ENCODE data around the gene FAM50A.

The FAM50A gene

GRCh38 chrX:154413142-154413541, 30.8 kb upstream of the FAM50A start:
- DNase-seq, result no peak

- no peak for DNase-seq
These were observed 26.8 kb upstream of the FAM50A start for GRCh38 chrX:154417157-154417556.

GRCh38 chrX:154419189-154419588, 24.8 kb upstream of the FAM50A start:
- DNase-seq, result no peak

GRCh38 chrX:154419688-154420401, 24.1 kb upstream of the FAM50A start:
- DNase-seq, result no peak

GRCh38 chrX:154420402-154420756, 23.6 kb upstream of the FAM50A start:
- no peak for DNase-seq

GRCh38 chrX:154426916-154427770, 16.8 kb upstream of the FAM50A start:
- DNase-seq, result no peak

GRCh38 chrX:154428176-154429171, 15.5 kb upstream of the FAM50A start, which contains the start of gene ATP6AP1:
ATP6AP1 (plus strand) TSS chrX:154428677; CDS start chrX:154428693, 16 bp downstream.
- DNase-seq, result peak; percentile 96

- DNase-seq, result no peak
These were observed 14.2 kb upstream of the FAM50A start for GRCh38 chrX:154429711-154430110.

GRCh38 chrX:154430479-154430878, 13.5 kb upstream of the FAM50A start:
- DNase-seq, result no peak

- no peak for DNase-seq
These were observed 13.0 kb upstream of the FAM50A start for GRCh38 chrX:154430916-154431315.

GRCh38 chrX:154431341-154431740, 12.6 kb upstream of the FAM50A start:
- no peak for DNase-seq

- DNase-seq, result no peak
These were observed 11.7 kb upstream of the FAM50A start for GRCh38 chrX:154432210-154432609.

GRCh38 chrX:154433605-154434004, 10.3 kb upstream of the FAM50A start:
- DNase-seq, result no peak

GRCh38 chrX:154434394-154435168, 9.4 kb upstream of the FAM50A start:
- DNase-seq, result no peak

- DNase-seq, result no peak
These were observed 8.7 kb upstream of the FAM50A start for GRCh38 chrX:154435171-154435733.

GRCh38 chrX:154436374-154436982, 7.5 kb upstream of the FAM50A start:
- DNase-seq, result peak; percentile 60

GRCh38 chrX:154436983-154437752, 6.8 kb upstream of the FAM50A start, which contains the start of gene GDI1:
GDI1 (plus strand) TSS chrX:154437154; CDS start chrX:154437255, 101 bp downstream.
- peak; percentile 71 for DNase-seq

- DNase-seq, result no peak
These were observed 5.7 kb upstream of the FAM50A start for GRCh38 chrX:154437971-154438893.

- DNase-seq, result no peak
These were observed 4.1 kb upstream of the FAM50A start for GRCh38 chrX:154439841-154440240.

All from fibroblast of skin of scalp (primary cell).